ENCODE data around the gene TMA7.
"Not testable (repeated sequence)": the region's sequence is repeated elsewhere in the genome, so short reads cannot be mapped to it uniquely, and the experiment has no call there.

GRCh38 chr3:48482822-48483221, 42.8 kb downstream of the TMA7 start:
- not testable (repeated sequence) for TF ChIP-seq CTCF (IDR thresholded peaks at IDR 0.05; ENCODE audit: low read length); EZH2 (IDR thresholded peaks at IDR 0.05; ENCODE audit: borderline replicate concordance, low read length)
